HepG2 (cell line): ENCODE results near the gene BRSK2. TPM values are rescaled to one million over a fixed set of nuclear protein-coding genes. Genes with fewer than 3 reads are reported as not detected.

Experiments used
- ARNT2 ChIP-seq: sonication (generic); formaldehyde crosslinking; IDR thresholded peaks from 2 replicates; pipeline ENCODE4 v1.8.0; 2022; ENCODE audit warnings: mild to moderate bottlenecking, low read depth, missing genetic modification reagents, moderate library complexity
- ELF1 ChIP-seq: sonication (generic); formaldehyde crosslinking; IDR thresholded peaks from 2 replicates; pipeline ENCODE4 v1.4.0; 2020; ENCODE audit warnings: missing genetic modification reagents
- GFI1 ChIP-seq: sonication (generic); formaldehyde crosslinking; IDR thresholded peaks from 2 replicates; pipeline ENCODE4 v1.5.0; 2020; ENCODE audit warnings: missing genetic modification reagents, mild to moderate bottlenecking, borderline replicate concordance
- GMEB2 ChIP-seq: IDR thresholded peaks from 2 replicates; pipeline ENCODE4 v1.6.1; 2016; ENCODE audit warnings: missing biosample characterization, missing genetic modification reagents, low read depth
- HOXA5 ChIP-seq: sonication (generic); formaldehyde crosslinking; IDR thresholded peaks from 2 replicates; pipeline ENCODE4 v1.4.0; 2020; ENCODE audit warnings: missing genetic modification reagents
- MAZ ChIP-seq, 2 experiments: sonication (generic) in 1 of 2; formaldehyde crosslinking in 1 of 2; IDR thresholded peaks; 2 replicates each; pipeline versions ENCODE4 v1.5.0 to v1.6.1; 2012 to 2020; ENCODE audit warnings: low read depth in 2 of 2, mild to moderate bottlenecking in 2 of 2, borderline replicate concordance in 1 of 2, improper control_type of control experiment in 1 of 2, low read length in 1 of 2, missing genetic modification reagents in 1 of 2, moderate library complexity in 1 of 2
- NCOA2 ChIP-seq: sonication (generic); formaldehyde crosslinking; IDR thresholded peaks from 2 replicates; pipeline ENCODE4 v1.8.0; 2022; ENCODE audit warnings: inconsistent platforms
- PBX2 ChIP-seq: IDR thresholded peaks from 2 replicates; pipeline ENCODE4 v1.6.1; 2016; ENCODE audit warnings: control low read depth
- RFXANK ChIP-seq: IDR thresholded peaks from 2 replicates; pipeline ENCODE4 v1.6.1; 2016
- SOX13 ChIP-seq, 3 experiments: fragments of 450-650 bp in 1 of 3; sonication (generic) in 1 of 3; formaldehyde crosslinking in 1 of 3; IDR thresholded peaks in 2 of 3; conservative IDR thresholded peaks in 1 of 3; 2 replicates each; pipeline versions ENCODE4 v1.5.0 to v1.6.1; 2016 to 2020; ENCODE audit warnings: antibody characterized with exemption in 1 of 3, mild to moderate bottlenecking in 1 of 3, missing compliant biosample characterization in 1 of 3, missing genetic modification reagents in 1 of 3, moderate library complexity in 1 of 3
- STAT6 ChIP-seq: sonication (generic); formaldehyde crosslinking; IDR thresholded peaks from 2 replicates; pipeline ENCODE4 v1.4.0; 2020; ENCODE audit warnings: missing genetic modification reagents, mild to moderate bottlenecking, borderline replicate concordance
- THYN1 ChIP-seq: sonication (generic); formaldehyde crosslinking; IDR thresholded peaks from 2 replicates; pipeline ENCODE4 v1.8.1; 2023; ENCODE audit warnings: low read depth, mild to moderate bottlenecking, moderate library complexity, missing genetic modification reagents, borderline replicate concordance
- ZBTB49 ChIP-seq: sonication (generic); formaldehyde crosslinking; IDR thresholded peaks from 2 replicates; pipeline ENCODE4 v1.4.0; 2020; ENCODE audit warnings: missing genetic modification reagents, borderline replicate concordance
- ZNF276 ChIP-seq: sonication (generic); formaldehyde crosslinking; IDR thresholded peaks from 2 replicates; pipeline ENCODE4 v1.4.0; 2020; ENCODE audit warnings: mild to moderate bottlenecking, low read depth, missing genetic modification reagents
- ZNF512 ChIP-seq: sonication (generic); formaldehyde crosslinking; IDR thresholded peaks from 2 replicates; pipeline ENCODE4 v1.4.0; 2020; ENCODE audit warnings: mild to moderate bottlenecking, missing genetic modification reagents
- ZNF678 ChIP-seq: sonication (generic); formaldehyde crosslinking; IDR thresholded peaks from 2 replicates; pipeline ENCODE4 v1.4.0; 2020; ENCODE audit warnings: mild to moderate bottlenecking, missing genetic modification reagents
- polyA plus RNA-seq, 8 experiments: library from polyadenylated mRNA; depleted of rRNA in 3 of 8; stranded (reverse) in 7 of 8; unstranded in 1 of 8; fragments of >200 nt; fragmentation: Illumina TruSeq in 4 of 8; extraction: Trizol in 4 of 8; gene quantifications; 2 replicates each; pipeline versions ENCODE4 v1.2.1 to v1.2.3, GENCODE V29; 2011 to 2016; ENCODE audit warnings: low read depth in 4 of 8, missing spikeins in 1 of 8, mixed read lengths in 1 of 8; ENCODE audit not compliant: insufficient read depth in 1 of 8
- total RNA-seq, 5 experiments: library from RNA; depleted of rRNA; stranded (reverse); fragments of >200 nt; fragmentation: Illumina TruSeq; extraction: Trizol; gene quantifications; 2 replicates each; pipeline ENCODE4 v1.2.3, GENCODE V29; 2016; ENCODE audit warnings: low read depth in 1 of 5

The BRSK2 gene
- total and polyA plus RNA-seq, 2 of the 13 experiments (the other 11 are each of a cell fraction or from before 2014, with no cell fraction given) = 0.74 to 1.1 TPM

- TF ChIP-seq PBX2 (CRISPR knock-in tag) (no peak), ZNF512 (CRISPR knock-in tag) (no peak), NCOA2 (CRISPR knock-in tag) (0 out of 2 replicates have a peak, but pooled peaks have one; percentile 14), SOX13 (IDR thresholded peaks at IDR 0.05) (no peak), SOX13 (CRISPR knock-in tag; conservative IDR thresholded peaks at IDR 0.05 in 1 of 2, IDR thresholded peaks at IDR 0.05 in 1 of 2) (no peak), RFXANK (CRISPR knock-in tag) (no peak), ELF1 (CRISPR knock-in tag) (no peak), HOXA5 (CRISPR knock-in tag) (peak; percentile 85; the same call in 1 of the 2 replicates), ZNF678 (CRISPR knock-in tag) (no peak), ZBTB49 (CRISPR knock-in tag) (no peak), ZNF276 (CRISPR knock-in tag) (0 out of 2 replicates have a peak, but pooled peaks have one; percentile 44), STAT6 (CRISPR knock-in tag) (no peak), GFI1 (no peak), THYN1 (CRISPR knock-in tag) (no peak), GMEB2 (no peak), ARNT2 (CRISPR knock-in tag) (no peak; the same call in 1 of the 2 replicates), MAZ (IDR thresholded peaks at IDR 0.05; ENCODE audit: borderline replicate concordance, low read depth, low read length) (no peak), MAZ (CRISPR knock-in tag; IDR thresholded peaks at IDR 0.05; ENCODE audit: low read depth) (no peak)
Measured at GRCh38 chr11:1401656-1402221, 12.0 kb downstream of the BRSK2 start (continued).
